Esophagus muscularis mucosa (tissue), 4 donors: ENCODE data around the gene C4orf50.

Experiments
- CTCF ChIP-seq, 3 experiments: fragments of 200-600 bp in 2 of 3; fragments of 450-650 bp in 1 of 3; sonication (generic) in 2 of 3; IDR thresholded peaks; one replicate each; pipeline ENCODE4 v1.5.1; 2017 to 2019; ENCODE audit warnings: antibody characterized with exemption in 3 of 3, mild to moderate bottlenecking in 2 of 3, moderate library complexity in 1 of 3
- EP300 ChIP-seq: sonication (generic); formaldehyde crosslinking; IDR thresholded peaks from one replicate; pipeline ENCODE4 v1.6.1; 2017; ENCODE audit warnings: antibody characterized with exemption
- POLR2A ChIP-seq: fragments of 450-650 bp; IDR thresholded peaks from one replicate; pipeline ENCODE4 v1.6.1; 2017; ENCODE audit warnings: antibody characterized with exemption, moderate library complexity, mild to moderate bottlenecking, low read depth

GRCh38 chr4:5874811-5875449, 143.3 kb downstream of the C4orf50 start:
- TF ChIP-seq CTCF (IDR thresholded peaks at IDR 0.05) = no peak
- TF ChIP-seq POLR2A = no peak
- TF ChIP-seq EP300 = no peak
